HEK293 (cell line): ENCODE measurements around the gene MISP3.
"Not testable (repeated sequence)": the region's sequence is repeated elsewhere in the genome, so short reads cannot be mapped to it uniquely, and the experiment has no call there.

Experiments
- CTCF ChIA-PET: fragments of 350-600 bp; formaldehyde crosslinking; extraction: SDS; loops from one replicate; lab custom pipeline; 2021; ENCODE audit warnings: antibody characterized with exemption; lab: Yijun Ruan, JAX
- POLR2A ChIA-PET: fragments of 300-600 bp; formaldehyde crosslinking; extraction: SDS; loops from one replicate; lab custom pipeline; 2020; ENCODE audit warnings: antibody characterized with exemption, inconsistent platforms; lab: Yijun Ruan, JAX
- H3K27ac ChIP-seq: fragments of 200-500 bp; sonication (Bioruptor generic); 2 replicates; pipeline ENCODE4 v1.5.1; 2014; ENCODE audit warnings: low read depth, low read length, control low read depth, inconsistent platforms; ENCODE audit errors: extremely low read depth
- H3K36me3 ChIP-seq, 2 experiments: fragments of 200-500 bp in 1 of 2; sonication (Bioruptor generic) in 1 of 2; 1 replicate in 1 of 2; 2 replicates in 1 of 2; pipeline ENCODE4 v1.5.1; 2014 to 2017; ENCODE audit warnings: inconsistent platforms in 2 of 2, low read length in 2 of 2; ENCODE audit not compliant: control insufficient read depth in 2 of 2, insufficient read depth in 1 of 2
- H3K4me1 ChIP-seq: fragments of 200-500 bp; sonication (Bioruptor generic); 2 replicates; pipeline ENCODE4 v1.5.1; 2014; ENCODE audit warnings: mild to moderate bottlenecking, low read length, inconsistent platforms; ENCODE audit not compliant: control insufficient read depth, insufficient read depth
- H3K4me3 ChIP-seq: 2 replicates; pipeline ENCODE4 v1.5.1; 2011; ENCODE audit warnings: low read depth, mild to moderate bottlenecking, control low read depth, low read length, moderate library complexity
- H3K9me3 ChIP-seq: fragments of 200-500 bp; sonication (Bioruptor generic); 2 replicates; pipeline ENCODE4 v1.5.1; 2014; ENCODE audit warnings: low read depth, low read length, inconsistent platforms; ENCODE audit not compliant: control insufficient read depth, insufficient read depth
- GLI2 ChIP-seq: fragments of 450-650 bp; formaldehyde crosslinking; IDR thresholded peaks from 2 replicates; pipeline ENCODE4; 2017; ENCODE audit warnings: missing biosample characterization, missing genetic modification characterization, low read depth, borderline replicate concordance
- KLF16 ChIP-seq: fragments of 450-650 bp; formaldehyde crosslinking; IDR thresholded peaks from 2 replicates; pipeline ENCODE4 v1.5.1; 2017; ENCODE audit warnings: missing biosample characterization, missing genetic modification characterization
- REPIN1 ChIP-seq: fragments of 450-650 bp; formaldehyde crosslinking; IDR thresholded peaks from 2 replicates; pipeline ENCODE4 v1.5.1; 2017; ENCODE audit warnings: missing biosample characterization, missing genetic modification characterization, low read depth
- SETDB1 ChIP-seq: IDR thresholded peaks from one replicate; pipeline ENCODE4 v1.6.1; 2017; ENCODE audit warnings: mild to moderate bottlenecking, low read length, moderate library complexity, mixed read lengths; ENCODE audit not compliant: insufficient read length
- TCF7L2 ChIP-seq: IDR thresholded peaks from 2 replicates; pipeline ENCODE4 v1.6.1; 2011; ENCODE audit warnings: low read depth, mild to moderate bottlenecking, inconsistent platforms, low read length, moderate library complexity, borderline replicate concordance
- TRIM28 ChIP-seq: IDR thresholded peaks from 2 replicates; pipeline ENCODE4 v1.6.1; 2011; ENCODE audit warnings: low read length, control low read depth, borderline replicate concordance
- ZNF121 ChIP-seq: fragments of 450-650 bp; formaldehyde crosslinking; IDR thresholded peaks from 2 replicates; pipeline ENCODE4 v1.5.1; 2016; ENCODE audit warnings: missing biosample characterization, missing genetic modification characterization
- ZNF140 ChIP-seq: fragments of 450-650 bp; formaldehyde crosslinking; IDR thresholded peaks from 2 replicates; pipeline ENCODE4 v1.5.1; 2016; ENCODE audit warnings: missing biosample characterization, missing genetic modification characterization
- ZNF19 ChIP-seq: fragments of 450-650 bp; formaldehyde crosslinking; IDR thresholded peaks from 2 replicates; pipeline ENCODE4; 2016; ENCODE audit warnings: missing biosample characterization, missing genetic modification characterization, low read depth
- ZNF37A ChIP-seq: fragments of 450-650 bp; IDR thresholded peaks from 2 replicates; pipeline ENCODE4 v1.5.1; 2018; ENCODE audit warnings: missing biosample characterization, missing genetic modification characterization
- ZNF391 ChIP-seq: fragments of 450-650 bp; formaldehyde crosslinking; IDR thresholded peaks from 2 replicates; pipeline ENCODE4 v1.5.1; 2016; ENCODE audit warnings: low read depth, missing biosample characterization, missing genetic modification characterization, borderline replicate concordance
- ZNF623 ChIP-seq: fragments of 450-650 bp; formaldehyde crosslinking; IDR thresholded peaks from 2 replicates; pipeline ENCODE4 v1.5.1; 2016; ENCODE audit warnings: missing biosample characterization, missing genetic modification characterization
- ZNF654 ChIP-seq: fragments of 450-650 bp; formaldehyde crosslinking; IDR thresholded peaks from 2 replicates; pipeline ENCODE4 v1.5.1; 2016; ENCODE audit warnings: low read depth, missing biosample characterization, missing genetic modification characterization
- ZNF791 ChIP-seq: fragments of 450-650 bp; formaldehyde crosslinking; IDR thresholded peaks from 2 replicates; pipeline ENCODE4 v1.5.1; 2016; ENCODE audit warnings: missing biosample characterization, missing genetic modification characterization
- TF ChIP-seq, protein P1 (sequence below): fragments of 450-650 bp; formaldehyde crosslinking; IDR thresholded peaks from 2 replicates; pipeline ENCODE4 v1.5.1; 2016; ENCODE audit warnings: missing biosample characterization, missing genetic modification characterization
- TF ChIP-seq, protein P2 (sequence below): fragments of 450-650 bp; formaldehyde crosslinking; IDR thresholded peaks from 2 replicates; pipeline ENCODE4 v1.5.1; 2016; ENCODE audit warnings: missing biosample characterization, missing genetic modification characterization
- TF ChIP-seq, protein P3 (sequence below): fragments of 450-650 bp; formaldehyde crosslinking; IDR thresholded peaks from 2 replicates; pipeline ENCODE4; 2016; ENCODE audit warnings: missing biosample characterization, missing genetic modification characterization
- TF ChIP-seq, protein P4 (sequence below): fragments of 450-650 bp; formaldehyde crosslinking; IDR thresholded peaks from 2 replicates; pipeline ENCODE4 v1.5.1; 2016; ENCODE audit warnings: missing biosample characterization, missing genetic modification characterization, low read depth
- TF ChIP-seq, protein P5 (sequence below): fragments of 450-650 bp; formaldehyde crosslinking; IDR thresholded peaks from 2 replicates; pipeline ENCODE4 v1.5.1; 2016; ENCODE audit warnings: missing biosample characterization, missing genetic modification characterization

Gene MISP3

DNA sequence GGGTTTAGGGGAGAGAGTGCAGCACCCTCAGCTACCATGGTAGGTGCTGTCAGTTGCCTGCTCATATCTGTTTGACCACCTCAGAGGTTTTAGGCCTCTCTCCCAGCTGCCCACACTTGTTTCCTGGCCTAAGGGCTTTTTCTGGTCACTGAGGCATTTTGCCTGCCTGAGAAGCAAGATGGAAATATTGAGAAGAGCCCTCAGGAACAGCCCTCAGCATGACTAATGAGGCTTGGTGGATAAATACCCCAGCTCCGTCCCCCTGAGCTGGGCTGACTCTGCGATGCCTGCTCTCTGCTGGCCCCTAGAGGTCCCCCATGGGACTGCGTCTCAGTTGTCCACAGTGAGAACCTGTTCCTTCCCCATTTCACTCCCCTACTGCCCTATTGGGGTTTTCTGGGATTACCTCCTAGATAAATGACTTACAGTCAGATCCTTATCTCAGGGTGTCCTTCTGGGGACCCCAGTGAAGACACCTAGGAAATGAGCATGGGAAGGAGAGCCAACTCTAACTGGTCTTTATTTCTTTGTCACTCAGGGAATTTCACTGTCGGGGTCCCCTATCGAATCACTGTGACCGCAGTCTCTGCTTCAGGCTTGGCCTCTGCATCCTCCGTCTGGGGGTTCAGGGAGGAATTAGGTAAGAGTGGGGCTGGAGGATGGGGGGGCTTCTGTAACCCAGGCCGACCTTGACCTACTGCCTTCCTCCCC, 24.0 kb upstream of the MISP3 start:
- H3K36me3 ChIP-seq: no peaks in the 10 kb centered on the region; a peak in 1 of 3 replicates
- H3K27ac ChIP-seq: no peak overlapping the region
- no peaks in the 10 kb centered on the region for H3K4me1 ChIP-seq
- POLR2A ChIA-PET: interaction anchor here (0.7 kb wide), 3 partner anchors 17 to 289 kb away, joined by 3 to 4 read pairs (median 3); no protein-coding TSS in a partner anchor
- CTCF ChIA-PET: interaction anchor here (0.6 to 2.6 kb wide), 14 partner anchors 9 to 169 kb away, joined by 3 to 9 read pairs (median 4); partner anchors contain the start of gene IL27RA
- H3K4me3 ChIP-seq: no peak overlapping the region
- peak; percentile 100 for TF ChIP-seq ZNF37A (tag by site-specific recombination)
- TF ChIP-seq, protein P1, sequence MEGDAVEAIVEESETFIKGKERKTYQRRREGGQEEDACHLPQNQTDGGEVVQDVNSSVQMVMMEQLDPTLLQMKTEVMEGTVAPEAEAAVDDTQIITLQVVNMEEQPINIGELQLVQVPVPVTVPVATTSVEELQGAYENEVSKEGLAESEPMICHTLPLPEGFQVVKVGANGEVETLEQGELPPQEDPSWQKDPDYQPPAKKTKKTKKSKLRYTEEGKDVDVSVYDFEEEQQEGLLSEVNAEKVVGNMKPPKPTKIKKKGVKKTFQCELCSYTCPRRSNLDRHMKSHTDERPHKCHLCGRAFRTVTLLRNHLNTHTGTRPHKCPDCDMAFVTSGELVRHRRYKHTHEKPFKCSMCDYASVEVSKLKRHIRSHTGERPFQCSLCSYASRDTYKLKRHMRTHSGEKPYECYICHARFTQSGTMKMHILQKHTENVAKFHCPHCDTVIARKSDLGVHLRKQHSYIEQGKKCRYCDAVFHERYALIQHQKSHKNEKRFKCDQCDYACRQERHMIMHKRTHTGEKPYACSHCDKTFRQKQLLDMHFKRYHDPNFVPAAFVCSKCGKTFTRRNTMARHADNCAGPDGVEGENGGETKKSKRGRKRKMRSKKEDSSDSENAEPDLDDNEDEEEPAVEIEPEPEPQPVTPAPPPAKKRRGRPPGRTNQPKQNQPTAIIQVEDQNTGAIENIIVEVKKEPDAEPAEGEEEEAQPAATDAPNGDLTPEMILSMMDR (tag by site-specific recombination): peak; percentile 34
- TF ChIP-seq, protein P2, sequence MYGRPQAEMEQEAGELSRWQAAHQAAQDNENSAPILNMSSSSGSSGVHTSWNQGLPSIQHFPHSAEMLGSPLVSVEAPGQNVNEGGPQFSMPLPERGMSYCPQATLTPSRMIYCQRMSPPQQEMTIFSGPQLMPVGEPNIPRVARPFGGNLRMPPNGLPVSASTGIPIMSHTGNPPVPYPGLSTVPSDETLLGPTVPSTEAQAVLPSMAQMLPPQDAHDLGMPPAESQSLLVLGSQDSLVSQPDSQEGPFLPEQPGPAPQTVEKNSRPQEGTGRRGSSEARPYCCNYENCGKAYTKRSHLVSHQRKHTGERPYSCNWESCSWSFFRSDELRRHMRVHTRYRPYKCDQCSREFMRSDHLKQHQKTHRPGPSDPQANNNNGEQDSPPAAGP (tag by site-specific recombination): no peak
- peak; percentile 46; the same call in 1 of the 2 replicates for TF ChIP-seq TRIM28
- TF ChIP-seq ZNF140: no peak
- peak; percentile 65 for TF ChIP-seq SETDB1
- no peaks in the 10 kb centered on the region; the same call in 1 of the 2 replicates for H3K9me3 ChIP-seq

DNA sequence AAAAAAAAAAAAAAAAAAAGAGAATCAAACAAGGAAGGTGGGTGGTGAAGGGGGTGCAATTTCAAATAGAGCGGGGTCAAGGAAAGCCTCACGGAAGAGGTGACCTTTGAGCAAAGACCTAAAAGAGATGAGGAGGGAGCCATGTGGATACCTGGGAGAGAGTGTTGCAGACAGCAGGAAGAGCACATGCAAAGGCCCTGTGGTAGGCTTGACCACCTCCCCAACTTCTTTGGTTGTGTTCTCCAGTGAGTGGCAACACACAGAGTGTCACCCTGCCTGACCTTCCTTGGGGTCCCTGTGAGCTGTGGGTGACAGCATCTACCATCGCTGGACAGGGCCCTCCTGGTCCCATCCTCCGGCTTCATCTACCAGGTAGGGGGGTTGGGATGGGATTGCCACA, 22.1 kb upstream of the MISP3 start:
- Histone ChIP-seq H3K4me1 (no peaks in the 10 kb centered on the region), H3K36me3 (no peaks in the 10 kb centered on the region; a peak in 1 of 3 replicates), H3K27ac (no peak overlapping the region), H3K4me3 (no peak overlapping the region), H3K9me3 (no peaks in the 10 kb centered on the region; the same call in 1 of the 2 replicates)
- POLR2A ChIA-PET: no interaction called here
- CTCF ChIA-PET: interaction anchor here (0.6 to 2.6 kb wide), 5 partner anchors 8 to 1084 kb away, joined by 3 to 7 read pairs (median 4); no protein-coding TSS in a partner anchor
- TF ChIP-seq ZNF623 (tag by site-specific recombination): peak; percentile 98
- TF ChIP-seq, protein P3, sequence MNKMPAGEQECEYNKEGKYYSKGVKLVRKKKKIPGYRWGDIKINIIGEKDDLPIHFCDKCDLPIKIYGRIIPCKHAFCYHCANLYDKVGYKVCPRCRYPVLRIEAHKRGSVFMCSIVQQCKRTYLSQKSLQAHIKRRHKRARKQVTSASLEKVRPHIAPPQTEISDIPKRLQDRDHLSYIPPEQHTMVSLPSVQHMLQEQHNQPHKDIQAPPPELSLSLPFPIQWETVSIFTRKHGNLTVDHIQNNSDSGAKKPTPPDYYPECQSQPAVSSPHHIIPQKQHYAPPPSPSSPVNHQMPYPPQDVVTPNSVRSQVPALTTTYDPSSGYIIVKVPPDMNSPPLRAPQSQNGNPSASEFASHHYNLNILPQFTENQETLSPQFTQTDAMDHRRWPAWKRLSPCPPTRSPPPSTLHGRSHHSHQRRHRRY (tag by site-specific recombination): no peak
- TF ChIP-seq ZNF791 (tag by site-specific recombination): no peak
- no peak for TF ChIP-seq REPIN1 (tag by site-specific recombination)

DNA sequence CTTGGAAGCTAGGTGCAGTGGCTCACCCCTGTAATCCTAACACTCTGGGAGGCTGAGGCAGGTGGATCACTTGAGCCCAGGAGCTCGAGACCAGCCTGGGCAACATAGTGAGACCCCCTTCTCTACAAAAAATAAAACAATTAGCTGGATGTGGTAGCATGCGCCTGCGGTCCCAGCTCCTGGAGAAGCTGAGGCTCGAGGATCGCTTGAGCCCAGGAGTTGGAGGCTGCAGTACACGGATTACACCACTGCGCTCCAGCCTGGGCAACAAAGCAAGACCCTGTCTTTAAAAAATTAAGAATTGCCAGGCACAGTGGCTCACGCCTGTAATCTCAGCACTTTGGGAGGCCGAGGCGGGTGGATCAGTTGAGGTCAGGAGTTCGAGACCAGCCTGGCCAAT, 21.6 kb upstream of the MISP3 start:
- H3K9me3 ChIP-seq, H3K27ac ChIP-seq, POLR2A ChIA-PET, H3K4me1 ChIP-seq, H3K4me3 ChIP-seq: not testable (repeated sequence)
- CTCF ChIA-PET: interaction anchor here (0.6 to 1.2 kb wide), 7 partner anchors 9 to 1685 kb away, joined by 3 to 4 read pairs (median 4); no protein-coding TSS in a partner anchor
- TF ChIP-seq ZNF121 (tag by site-specific recombination): peak; percentile 80
- TF ChIP-seq, all 188 proteins: peak for 1; not testable (repeated sequence) for 187
- H3K36me3 ChIP-seq: not testable (repeated sequence)

DNA sequence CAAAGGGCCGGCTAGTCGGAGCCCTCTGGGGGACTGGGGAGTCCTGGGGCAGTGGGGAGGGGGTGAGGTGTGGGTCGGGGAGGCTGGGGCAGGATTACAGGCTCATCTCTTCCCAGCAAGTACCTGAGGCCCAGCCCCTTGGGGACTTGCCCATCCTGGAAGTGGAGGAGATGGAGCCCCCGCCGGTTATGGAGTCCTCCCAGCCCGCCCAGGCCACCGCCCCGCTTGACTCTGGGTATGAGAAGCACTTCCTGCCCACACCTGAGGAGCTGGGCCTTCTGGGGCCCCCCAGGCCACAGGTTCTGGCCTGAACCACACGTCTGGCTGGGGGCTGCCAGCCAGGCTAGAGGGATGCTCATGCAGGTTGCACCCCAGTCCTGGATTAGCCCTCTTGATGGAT, 20.6 kb upstream of the MISP3 start:
- Histone ChIP-seq H3K27ac (no peak overlapping the region), H3K9me3 (no peaks in the 10 kb centered on the region; the same call in 1 of the 2 replicates), H3K4me3 (no peak overlapping the region), H3K4me1 (no peaks in the 10 kb centered on the region), H3K36me3 (no peaks in the 10 kb centered on the region; a peak in 1 of 3 replicates)
- ChIA-PET CTCF (interaction anchor here (1.0 to 2.4 kb wide), 4 partner anchors 8 to 62 kb away, joined by 3 to 20 read pairs (median 4); no protein-coding TSS in a partner anchor), POLR2A (no interaction called here)
- TF ChIP-seq KLF16 (tag by site-specific recombination) (no peak), ZNF391 (tag by site-specific recombination) (no peak), ZNF654 (tag by site-specific recombination) (no peak), ZNF19 (tag by site-specific recombination) (no peak), TCF7L2 (no peak), GLI2 (no peak)
- TF ChIP-seq, protein P4, sequence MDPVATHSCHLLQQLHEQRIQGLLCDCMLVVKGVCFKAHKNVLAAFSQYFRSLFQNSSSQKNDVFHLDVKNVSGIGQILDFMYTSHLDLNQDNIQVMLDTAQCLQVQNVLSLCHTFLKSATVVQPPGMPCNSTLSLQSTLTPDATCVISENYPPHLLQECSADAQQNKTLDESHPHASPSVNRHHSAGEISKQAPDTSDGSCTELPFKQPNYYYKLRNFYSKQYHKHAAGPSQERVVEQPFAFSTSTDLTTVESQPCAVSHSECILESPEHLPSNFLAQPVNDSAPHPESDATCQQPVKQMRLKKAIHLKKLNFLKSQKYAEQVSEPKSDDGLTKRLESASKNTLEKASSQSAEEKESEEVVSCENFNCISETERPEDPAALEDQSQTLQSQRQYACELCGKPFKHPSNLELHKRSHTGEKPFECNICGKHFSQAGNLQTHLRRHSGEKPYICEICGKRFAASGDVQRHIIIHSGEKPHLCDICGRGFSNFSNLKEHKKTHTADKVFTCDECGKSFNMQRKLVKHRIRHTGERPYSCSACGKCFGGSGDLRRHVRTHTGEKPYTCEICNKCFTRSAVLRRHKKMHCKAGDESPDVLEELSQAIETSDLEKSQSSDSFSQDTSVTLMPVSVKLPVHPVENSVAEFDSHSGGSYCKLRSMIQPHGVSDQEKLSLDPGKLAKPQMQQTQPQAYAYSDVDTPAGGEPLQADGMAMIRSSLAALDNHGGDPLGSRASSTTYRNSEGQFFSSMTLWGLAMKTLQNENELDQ (tag by site-specific recombination): no peak
- TF ChIP-seq, protein P5, sequence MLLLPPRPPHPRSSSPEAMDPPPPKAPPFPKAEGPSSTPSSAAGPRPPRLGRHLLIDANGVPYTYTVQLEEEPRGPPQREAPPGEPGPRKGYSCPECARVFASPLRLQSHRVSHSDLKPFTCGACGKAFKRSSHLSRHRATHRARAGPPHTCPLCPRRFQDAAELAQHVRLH (tag by site-specific recombination): no peak
